Kidney capillary endothelial cell (primary cell): ENCODE measurements around the gene ZDHHC24.

Source experiments
- DNase-seq: peaks from one replicate; pipeline ENCODE4 v3.0.0-alpha.2; 2018; ENCODE audit warnings: low spot score

ZDHHC24 gene

DNA sequence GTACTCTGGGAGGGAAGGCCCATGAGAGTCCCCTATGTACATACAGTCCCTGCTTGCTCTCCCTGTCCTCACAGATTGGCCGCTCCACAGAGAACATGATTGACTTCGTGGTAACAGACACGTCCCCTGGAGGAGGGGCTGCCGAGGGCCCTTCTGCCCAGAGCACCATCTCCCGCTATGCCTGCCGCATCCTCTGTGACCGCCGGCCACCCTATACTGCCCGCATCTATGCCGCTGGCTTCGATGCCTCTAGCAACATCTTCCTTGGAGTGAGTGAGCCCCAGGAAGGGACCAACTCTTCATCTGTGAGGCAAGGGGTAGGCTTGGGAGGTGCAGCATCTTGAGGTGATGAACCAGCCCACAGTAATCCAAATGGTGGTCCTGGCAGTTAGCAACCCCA is 72.7 kb downstream of the ZDHHC24 start:
- no peak for DNase-seq

DNA sequence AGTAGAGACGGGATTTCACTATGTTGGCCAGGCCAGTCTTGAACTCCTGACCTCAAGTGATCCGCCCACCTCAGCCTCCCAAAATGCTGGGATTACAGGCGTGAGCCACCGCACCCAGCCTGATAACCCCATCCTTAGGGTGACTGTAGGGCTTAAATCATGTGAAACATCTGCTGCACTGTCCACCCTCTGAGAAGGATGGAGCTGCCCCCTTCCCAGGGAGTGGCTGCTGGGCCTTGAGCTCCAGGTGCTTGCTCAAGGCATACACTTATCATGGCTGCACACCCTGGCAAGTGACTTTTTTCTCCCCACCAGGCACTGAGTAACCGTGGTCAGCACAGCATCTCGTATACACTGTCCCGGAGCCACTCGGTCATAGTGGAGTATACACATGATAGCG is 73.8 kb downstream of the ZDHHC24 start:
- no peak for DNase-seq

GRCh38 chr11:66471142-66471541 is 74.7 kb downstream of the ZDHHC24 start:
- DNase-seq, result no peak
